Measurements from ENCODE around the gene HYAL3.
A peak's percentile ranks its signal among the peaks of the same experiment; 100 is the strongest.

The HYAL3 gene

GRCh38 chr3:50297384-50297775 lies 1.8 kb downstream of the HYAL3 start:
- no peak overlapping the region for H3K27ac ChIP-seq
- TF ChIP-seq CTCF (IDR thresholded peaks at IDR 0.05) = no peak
- TF ChIP-seq ZFX (IDR thresholded peaks at IDR 0.05; ENCODE audit: borderline replicate concordance) = no peak

GRCh38 chr3:50296721-50297383 lies 2.4 kb downstream of the HYAL3 start:
- H3K27ac ChIP-seq = no peak overlapping the region
- no peak for TF ChIP-seq ZFX (IDR thresholded peaks at IDR 0.05; ENCODE audit: borderline replicate concordance)
- no peak for TF ChIP-seq CTCF (IDR thresholded peaks at IDR 0.05)

- H3K27ac ChIP-seq = no peak overlapping the region
- no peak for TF ChIP-seq CTCF (IDR thresholded peaks at IDR 0.05)
- TF ChIP-seq ZFX (IDR thresholded peaks at IDR 0.05; ENCODE audit: borderline replicate concordance) = no peak
Measured at GRCh38 chr3:50295553-50296431, 3.4 kb downstream of the HYAL3 start.

- TF ChIP-seq CTCF (IDR thresholded peaks at IDR 0.05) = no peak
- TF ChIP-seq ZFX (IDR thresholded peaks at IDR 0.05; ENCODE audit: borderline replicate concordance) = no peak
- H3K27ac ChIP-seq = no peak overlapping the region
Measured at GRCh38 chr3:50294492-50295403, 4.5 kb downstream of the HYAL3 start.

- no peak overlapping the region for H3K27ac ChIP-seq
- TF ChIP-seq ZFX (IDR thresholded peaks at IDR 0.05; ENCODE audit: borderline replicate concordance) (no peak), CTCF (IDR thresholded peaks at IDR 0.05) (no peak)
Measured at GRCh38 chr3:50294089-50294488, 5.1 kb downstream of the HYAL3 start.

GRCh38 chr3:50293079-50293801 lies 6.0 kb downstream of the HYAL3 start:
- TF ChIP-seq CTCF (IDR thresholded peaks at IDR 0.05) (no peak), ZFX (IDR thresholded peaks at IDR 0.05; ENCODE audit: borderline replicate concordance) (no peak)
- peak overlapping the region; percentile 89 for H3K27ac ChIP-seq
